Activated T-cell treated with anti-CD3 and anti-CD28 coated beads, Interleukin-2, amount 50 U/mL, for 72 hours (primary cell): ENCODE data around the gene APMAP. TPM values are rescaled to one million over a fixed set of nuclear protein-coding genes. Genes with fewer than 3 reads are reported as not detected.

Experiments
- ATAC-seq, 2 donors: fragments of 150-1000 bp; cut with Tn5 transposase; replicated peaks in 1 of 2; 2 replicates each; pipeline ENCODE4 v1.10.0; 2021; ENCODE audit warnings: moderate library complexity in 2 of 2, mild to moderate bottlenecking in 1 of 2
- DNase-seq, 2 donors: peaks; one replicate each; pipeline ENCODE4 v3.0.0; 2021 to 2022; ENCODE audit warnings: mixed read lengths in 1 of 2
- H3K27ac Mint-ChIP-seq: one replicate; pipeline ENCODE4 v1.8.0; 2022; ENCODE audit warnings: mild to moderate bottlenecking, moderate library complexity, mixed read lengths
- H3K27me3 Mint-ChIP-seq: one replicate; pipeline ENCODE4 v1.8.0; 2022; ENCODE audit warnings: low read depth, mixed read lengths
- H3K36me3 Mint-ChIP-seq, 2 donors: one replicate each; pipeline ENCODE4 v1.8.0; 2022; ENCODE audit warnings: mixed read lengths in 2 of 2, mild to moderate bottlenecking in 1 of 2; ENCODE audit not compliant: insufficient read depth in 2 of 2
- H3K4me1 Mint-ChIP-seq: one replicate; pipeline ENCODE4 v1.8.0; 2022; ENCODE audit warnings: low read depth, mixed read lengths
- H3K4me3 Mint-ChIP-seq, 2 donors: one replicate each; pipeline ENCODE4 v1.8.0; 2022; ENCODE audit warnings: mild to moderate bottlenecking in 2 of 2, mixed read lengths in 2 of 2, moderate library complexity in 2 of 2
- H3K9me3 Mint-ChIP-seq, 2 donors: one replicate each; pipeline ENCODE4 v1.8.0; 2022; ENCODE audit warnings: mixed read lengths in 2 of 2
- total RNA-seq, 2 donors: library from RNA; stranded (reverse); gene quantifications; one replicate each; pipeline ENCODE4 v1.2.3, GENCODE V29; 2022

The APMAP gene
- total RNA-seq, 2 donors from 2014 or later, result 65.2 to 70.2 TPM

DNA sequence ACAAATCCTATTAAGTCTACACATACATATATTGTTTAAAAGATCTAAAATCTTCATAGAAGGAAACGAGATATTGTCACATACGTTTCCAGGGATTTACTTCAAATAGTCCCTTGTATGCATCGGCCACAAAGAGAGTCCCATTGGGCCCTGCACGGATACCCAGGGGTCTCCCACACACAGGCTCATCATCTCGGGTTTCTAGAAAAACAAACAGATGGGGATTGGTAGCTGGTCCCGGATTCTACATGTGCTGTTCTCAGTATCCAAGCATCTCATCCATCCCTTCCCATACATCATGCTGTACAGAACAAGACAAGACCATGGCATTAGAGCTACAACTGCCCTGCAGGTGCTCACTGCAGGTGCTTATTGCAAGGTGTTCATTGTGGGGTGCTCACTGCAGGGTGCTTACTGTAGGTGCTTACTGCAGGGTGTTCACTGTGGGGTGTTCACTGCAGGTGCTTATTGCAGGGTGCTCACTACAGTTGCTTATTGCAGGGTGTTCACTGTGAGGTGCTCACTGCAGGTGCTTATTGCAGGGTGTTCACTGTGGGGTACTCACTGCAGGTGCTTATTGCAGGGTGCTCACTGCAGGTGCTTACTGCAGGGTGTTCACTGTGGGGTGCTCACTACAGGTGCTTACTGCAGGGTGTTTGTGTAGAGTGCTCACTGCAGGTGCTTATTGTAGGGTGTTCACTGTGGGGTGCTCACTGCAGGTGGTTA is 21.0 kb downstream of the APMAP start:
- Mint-ChIP-seq H3K9me3 (peaks cover 4% of the 10 kb centered on the region in 2 donors), H3K36me3 (peaks cover 12 to 44% of the 10 kb centered on the region in 2 donors), H3K27ac (no peak overlapping the region), H3K4me3 (no peak overlapping the region), H3K27me3 (no peaks in the 10 kb centered on the region), H3K4me1 (no peaks in the 10 kb centered on the region)
- DNase-seq, result no peak
- ATAC-seq, result no peak

GRCh38 chr20:24970754-24971153 is 21.8 kb downstream of the APMAP start:
- Mint-ChIP-seq H3K27ac (no peak overlapping the region), H3K4me3 (no peak overlapping the region), H3K27me3 (no peaks in the 10 kb centered on the region), H3K9me3 (peaks cover 0 to 2% of the 10 kb centered on the region in 2 donors), H3K4me1 (peaks cover 2% of the 10 kb centered on the region), H3K36me3 (peaks cover 6 to 41% of the 10 kb centered on the region in 2 donors)
- ATAC-seq, result no peak
- no peak for DNase-seq

DNA sequence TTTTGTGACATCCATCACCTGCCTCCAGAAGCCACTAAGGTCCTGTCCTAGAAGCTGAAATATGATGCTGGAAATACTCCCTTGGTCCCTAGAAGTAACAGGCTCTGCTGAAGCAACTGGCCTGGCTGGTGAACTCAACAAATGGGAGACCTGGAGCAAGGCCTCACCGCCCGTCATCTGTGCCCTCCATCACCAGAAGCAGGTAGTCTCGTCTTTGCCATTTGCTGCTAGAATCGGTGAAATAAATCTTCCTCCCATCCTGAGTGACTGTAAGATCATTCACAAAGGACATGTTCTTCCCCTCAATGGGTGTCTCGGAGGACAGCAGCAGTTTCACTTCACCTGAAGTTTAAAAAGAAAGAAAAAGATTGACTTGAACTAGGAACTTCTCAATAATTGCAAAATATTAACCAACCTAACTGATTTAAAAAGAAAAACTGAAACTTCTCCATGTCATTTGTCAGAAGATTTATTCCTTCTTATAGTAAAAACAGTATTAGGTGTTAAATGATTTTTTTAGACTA is 22.5 kb downstream of the APMAP start:
- DNase-seq, result no peak
- Mint-ChIP-seq H3K4me3 (no peak overlapping the region), H3K36me3 (peaks cover 6 to 41% of the 10 kb centered on the region in 2 donors), H3K9me3 (no peaks in the 10 kb centered on the region), H3K4me1 (peaks cover 9% of the 10 kb centered on the region), H3K27ac (peak overlapping the region; percentile 56), H3K27me3 (no peaks in the 10 kb centered on the region)
- ATAC-seq, result no peak

GRCh38 chr20:24969186-24970029 is 23.1 kb downstream of the APMAP start:
- Mint-ChIP-seq H3K27me3 (no peaks in the 10 kb centered on the region), H3K27ac (no peak overlapping the region), H3K9me3 (no peaks in the 10 kb centered on the region), H3K36me3 (peaks cover 4 to 43% of the 10 kb centered on the region in 2 donors), H3K4me1 (peaks cover 15% of the 10 kb centered on the region), H3K4me3 (no peak overlapping the region)
- DNase-seq (no peak), ATAC-seq (no peak)

- DNase-seq, result no peak
- no peak for ATAC-seq
- peak overlapping the region; percentile 30 for H3K27ac Mint-ChIP-seq
- peaks cover 19% of the 10 kb centered on the region for H3K4me1 Mint-ChIP-seq
- H3K36me3 Mint-ChIP-seq, result peaks cover 4 to 43% of the 10 kb centered on the region in 2 donors
- H3K9me3 Mint-ChIP-seq, result no peaks in the 10 kb centered on the region
- H3K4me3 Mint-ChIP-seq, result no peak overlapping the region
- H3K27me3 Mint-ChIP-seq, result no peaks in the 10 kb centered on the region
Observed at GRCh38 chr20:24968278-24968800, 24.2 kb downstream of the APMAP start.

GRCh38 chr20:24966317-24967012 is 26.1 kb downstream of the APMAP start:
- H3K4me1 Mint-ChIP-seq, result peaks cover 19% of the 10 kb centered on the region
- peaks cover 4 to 48% of the 10 kb centered on the region in 2 donors for H3K36me3 Mint-ChIP-seq
- no peak for ATAC-seq
- H3K9me3 Mint-ChIP-seq, result no peaks in the 10 kb centered on the region
- H3K27me3 Mint-ChIP-seq, result no peaks in the 10 kb centered on the region
- peak overlapping the region; percentile 21 for H3K27ac Mint-ChIP-seq
- no peak for DNase-seq
- no peak overlapping the region for H3K4me3 Mint-ChIP-seq

GRCh38 chr20:24965065-24965919 is 27.3 kb downstream of the APMAP start:
- peak; percentile 21 to 30 for ATAC-seq
- Mint-ChIP-seq H3K27me3 (no peaks in the 10 kb centered on the region), H3K4me3 (no peak overlapping the region), H3K4me1 (peaks cover 24% of the 10 kb centered on the region), H3K36me3 (peaks cover 6 to 48% of the 10 kb centered on the region in 2 donors), H3K27ac (peak overlapping the region; percentile 44), H3K9me3 (no peaks in the 10 kb centered on the region)
- DNase-seq, result no peak

- Mint-ChIP-seq H3K9me3 (no peaks in the 10 kb centered on the region), H3K27ac (peak overlapping the region; percentile 3), H3K4me1 (peaks cover 24% of the 10 kb centered on the region), H3K4me3 (no peak overlapping the region), H3K36me3 (peaks cover 6 to 48% of the 10 kb centered on the region in 2 donors), H3K27me3 (no peaks in the 10 kb centered on the region)
- ATAC-seq (no peak), DNase-seq (no peak)
Observed at GRCh38 chr20:24964506-24964840, 28.1 kb downstream of the APMAP start.

DNA sequence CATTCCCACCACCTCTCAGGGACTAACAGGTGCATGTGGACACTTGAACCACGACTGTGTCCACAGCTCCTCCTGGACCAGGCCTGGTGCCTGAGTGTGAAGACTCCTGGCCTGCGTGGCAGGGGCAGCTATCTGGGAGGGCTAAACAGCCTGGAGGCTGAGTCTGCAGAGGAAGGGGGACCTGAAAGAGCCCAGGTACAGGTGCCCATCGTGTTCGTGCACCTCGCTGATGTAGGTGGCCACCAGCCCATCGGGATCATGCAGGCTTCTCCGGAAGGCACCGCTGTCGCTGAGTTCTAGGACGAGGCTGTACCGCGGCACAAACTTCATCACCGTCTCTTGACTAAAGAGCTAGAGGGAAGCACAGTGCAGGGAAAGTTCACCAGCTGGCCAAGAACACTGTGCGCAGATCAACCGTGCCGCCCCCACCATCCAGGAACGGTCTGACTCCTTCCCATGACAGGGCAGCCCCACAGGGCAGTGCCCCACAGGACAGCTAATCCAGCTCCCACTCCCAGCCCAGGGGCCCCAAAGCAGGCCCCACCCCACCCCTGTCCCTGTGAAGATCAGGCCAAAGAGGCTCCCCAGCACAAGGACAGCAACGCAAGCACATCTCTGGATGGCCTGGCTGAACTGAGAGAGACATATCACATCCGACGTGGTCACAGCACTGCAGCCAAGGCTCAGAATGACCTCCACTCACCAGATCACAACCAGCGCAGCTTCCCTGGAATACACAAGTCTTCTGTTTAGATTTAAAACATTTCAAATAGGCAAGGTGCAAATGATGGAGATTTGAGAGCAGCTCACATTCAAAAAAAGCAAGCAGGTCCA is 28.7 kb downstream of the APMAP start:
- H3K36me3 Mint-ChIP-seq, result peaks cover 6 to 47% of the 10 kb centered on the region in 2 donors
- H3K9me3 Mint-ChIP-seq, result no peaks in the 10 kb centered on the region
- DNase-seq (no peak), ATAC-seq (no peak)
- H3K4me3 Mint-ChIP-seq, result no peak overlapping the region
- peaks cover 24% of the 10 kb centered on the region for H3K4me1 Mint-ChIP-seq
- no peaks in the 10 kb centered on the region for H3K27me3 Mint-ChIP-seq
- H3K27ac Mint-ChIP-seq, result peak overlapping the region; percentile 3

DNA sequence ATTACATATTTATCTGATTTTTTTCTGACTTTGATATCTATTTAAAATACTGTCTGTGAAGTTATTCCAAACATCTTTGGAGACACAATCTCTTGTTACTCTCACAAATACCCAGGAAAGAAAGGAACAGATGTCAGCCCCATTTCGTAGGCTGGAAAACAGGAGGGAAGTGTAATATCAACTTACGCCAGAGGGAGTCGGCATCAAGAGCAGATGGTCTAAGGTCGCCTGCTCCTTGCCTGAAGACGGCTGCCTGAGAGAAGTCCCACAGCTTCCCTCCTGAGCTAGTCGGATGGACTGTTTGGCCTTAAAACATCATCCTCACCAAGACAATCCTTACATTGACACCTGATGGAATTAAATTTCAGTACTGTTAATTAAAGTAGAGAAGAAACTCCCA is 30.0 kb downstream of the APMAP start:
- H3K4me1 Mint-ChIP-seq, result peaks cover 24% of the 10 kb centered on the region
- no peak for ATAC-seq
- peaks cover 4 to 38% of the 10 kb centered on the region in 2 donors for H3K36me3 Mint-ChIP-seq

GRCh38 chr20:24962182-24962492 is 30.4 kb downstream of the APMAP start:
- peak overlapping the region; percentile 63 for H3K27ac Mint-ChIP-seq
- H3K4me1 Mint-ChIP-seq, result peaks cover 24% of the 10 kb centered on the region
- H3K27me3 Mint-ChIP-seq, result no peaks in the 10 kb centered on the region
- H3K9me3 Mint-ChIP-seq, result no peaks in the 10 kb centered on the region
- H3K36me3 Mint-ChIP-seq, result peaks cover 2 to 34% of the 10 kb centered on the region in 2 donors
- no peak overlapping the region for H3K4me3 Mint-ChIP-seq
- no peak for ATAC-seq
- DNase-seq, result no peak

More for the DNA sequence above, 30.0 kb downstream of the APMAP start:
- Mint-ChIP-seq H3K27me3 (no peaks in the 10 kb centered on the region), H3K9me3 (no peaks in the 10 kb centered on the region), H3K4me3 (no peak overlapping the region), H3K27ac (peak overlapping the region; percentile 63)
- no peak for DNase-seq
